SH-SY5Y (cell line): Measurements from ENCODE around the gene SAE1.

Source experiments
- GATA2 ChIP-seq: IDR thresholded peaks from 2 replicates; pipeline ENCODE4 v1.6.1; 2011; ENCODE audit warnings: mild to moderate bottlenecking, low read depth, low read length
- GATA3 ChIP-seq: IDR thresholded peaks from 2 replicates; pipeline ENCODE4 v1.6.1; 2011; ENCODE audit warnings: low read depth, mild to moderate bottlenecking, low read length, moderate library complexity

DNA sequence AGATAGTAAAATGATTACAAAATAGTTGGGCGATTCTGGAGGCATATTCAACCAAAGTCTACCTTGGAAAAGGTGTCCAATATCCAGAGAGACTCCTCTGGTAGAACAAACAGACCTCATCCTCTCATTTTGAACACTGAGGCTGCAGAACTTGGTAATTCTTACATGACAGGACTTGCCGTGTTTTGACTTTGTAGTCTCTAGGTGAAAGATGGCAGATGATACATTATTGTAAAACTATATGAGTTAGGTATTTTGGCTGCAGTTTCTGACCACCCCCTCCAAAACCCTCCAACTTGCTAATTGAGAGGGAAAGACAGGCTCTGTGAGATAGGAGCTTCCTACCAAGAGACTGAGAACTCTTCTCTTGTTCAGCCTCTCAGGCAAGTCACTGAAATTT is 22.6 kb downstream of the SAE1 start:
- TF ChIP-seq GATA2 = no peak
- TF ChIP-seq GATA3 = no peak
